Gastrocnemius medialis (tissue), 4 donors: Measurements from ENCODE around the gene C1orf141.

Experiments used
- POLR2A ChIP-seq, 2 donors: fragments of 450-650 bp; IDR thresholded peaks; one replicate each; pipeline ENCODE4 v1.6.1; 2017; ENCODE audit warnings: antibody characterized with exemption in 2 of 2, mild to moderate bottlenecking in 2 of 2, moderate library complexity in 2 of 2
- TF ChIP-seq, protein P1 (sequence below), 5 experiments: fragments of 450-650 bp in 3 of 5; fragments of 200-600 bp in 2 of 5; sonication (generic) in 2 of 5; IDR thresholded peaks in 4 of 5; conservative IDR thresholded peaks in 1 of 5; 1 replicate in 4 of 5; 2 replicates in 1 of 5; pipeline ENCODE4 v1.5.1; 2016 to 2019; ENCODE audit warnings: antibody characterized with exemption in 5 of 5, mild to moderate bottlenecking in 3 of 5, moderate library complexity in 3 of 5

DNA sequence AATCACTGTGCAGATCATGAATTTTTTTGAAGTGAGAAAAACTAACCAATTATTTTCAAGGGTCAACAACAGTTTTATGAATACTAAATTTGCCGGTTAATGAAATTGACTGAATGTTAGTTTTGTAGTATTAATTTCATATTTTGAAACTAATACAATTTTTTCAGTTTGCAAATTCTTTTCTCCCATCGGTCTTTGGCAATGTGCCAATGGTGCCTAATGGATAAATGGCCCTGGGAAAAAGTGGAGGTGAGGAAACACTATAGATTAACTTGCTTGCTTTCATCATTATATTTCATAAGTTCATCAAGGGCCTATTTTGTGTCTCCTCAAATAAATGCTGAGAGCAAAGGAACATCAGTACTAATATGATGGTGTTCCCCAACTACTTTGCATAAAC lies 4.1 kb downstream of the C1orf141 start:
- TF ChIP-seq, protein P1, sequence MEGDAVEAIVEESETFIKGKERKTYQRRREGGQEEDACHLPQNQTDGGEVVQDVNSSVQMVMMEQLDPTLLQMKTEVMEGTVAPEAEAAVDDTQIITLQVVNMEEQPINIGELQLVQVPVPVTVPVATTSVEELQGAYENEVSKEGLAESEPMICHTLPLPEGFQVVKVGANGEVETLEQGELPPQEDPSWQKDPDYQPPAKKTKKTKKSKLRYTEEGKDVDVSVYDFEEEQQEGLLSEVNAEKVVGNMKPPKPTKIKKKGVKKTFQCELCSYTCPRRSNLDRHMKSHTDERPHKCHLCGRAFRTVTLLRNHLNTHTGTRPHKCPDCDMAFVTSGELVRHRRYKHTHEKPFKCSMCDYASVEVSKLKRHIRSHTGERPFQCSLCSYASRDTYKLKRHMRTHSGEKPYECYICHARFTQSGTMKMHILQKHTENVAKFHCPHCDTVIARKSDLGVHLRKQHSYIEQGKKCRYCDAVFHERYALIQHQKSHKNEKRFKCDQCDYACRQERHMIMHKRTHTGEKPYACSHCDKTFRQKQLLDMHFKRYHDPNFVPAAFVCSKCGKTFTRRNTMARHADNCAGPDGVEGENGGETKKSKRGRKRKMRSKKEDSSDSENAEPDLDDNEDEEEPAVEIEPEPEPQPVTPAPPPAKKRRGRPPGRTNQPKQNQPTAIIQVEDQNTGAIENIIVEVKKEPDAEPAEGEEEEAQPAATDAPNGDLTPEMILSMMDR (IDR thresholded peaks at IDR 0.05 in 4 of 5, conservative IDR thresholded peaks at IDR 0.05 in 1 of 5), result no peak
- no peak for TF ChIP-seq POLR2A (IDR thresholded peaks at IDR 0.05)
